AG09309 (cell line): ENCODE data around the gene LMAN1.

ENCODE experiments used
- DNase-seq: peaks from one replicate; pipeline ENCODE4 v3.0.0-alpha.2; 2010; ENCODE audit warnings: low read depth
- H3K4me3 ChIP-seq: 2 replicates; pipeline ENCODE4 v1.5.1; 2011; ENCODE audit warnings: mild to moderate bottlenecking, low read depth, low read length, moderate library complexity; ENCODE audit not compliant: control insufficient read depth
- CTCF ChIP-seq: IDR thresholded peaks from 2 replicates; pipeline ENCODE4 v1.5.1; 2011; ENCODE audit warnings: mild to moderate bottlenecking, low read depth, low read length, inconsistent platforms; ENCODE audit not compliant: insufficient read depth, control insufficient read depth; ENCODE audit errors: missing control alignments

LMAN1 gene

GRCh38 chr18:59328683-59329082 is 30.4 kb downstream of the LMAN1 start:
- H3K4me3 ChIP-seq: no peak overlapping the region
- TF ChIP-seq CTCF: no peak
- no peak for DNase-seq

- no peak overlapping the region for H3K4me3 ChIP-seq
- no peak for TF ChIP-seq CTCF
- DNase-seq: no peak
Observed at GRCh38 chr18:59325965-59326364, 33.1 kb downstream of the LMAN1 start.

- TF ChIP-seq CTCF: no peak
- H3K4me3 ChIP-seq: no peak overlapping the region
- DNase-seq: no peak
Observed at GRCh38 chr18:59324623-59324971, 34.5 kb downstream of the LMAN1 start.

- no peak overlapping the region for H3K4me3 ChIP-seq
- TF ChIP-seq CTCF: no peak
- peak; percentile 14 for DNase-seq
Observed at GRCh38 chr18:59323931-59324622, 35.0 kb downstream of the LMAN1 start.

GRCh38 chr18:59318460-59319050 is 40.5 kb downstream of the LMAN1 start, which contains the start of gene CPLX4:
TSS of gene CPLX4 (minus strand) at chr18:59318649. CDS start at chr18:59318462, 187 bp downstream.
- no peak for DNase-seq
- no peak within 1 kb of the TSS for H3K4me3 ChIP-seq

GRCh38 chr18:59311631-59312030 is 47.4 kb downstream of the LMAN1 start:
- TF ChIP-seq CTCF: no peak
- no peak for DNase-seq
- H3K4me3 ChIP-seq: no peak overlapping the region

More at GRCh38 chr18:59318460-59319050, 40.5 kb downstream of the LMAN1 start, which contains the start of gene CPLX4:
- TF ChIP-seq CTCF: no peak

- peak overlapping the region; percentile 34 for H3K4me3 ChIP-seq
- DNase-seq: no peak
- no peak for TF ChIP-seq CTCF
Observed at GRCh38 chr18:59308938-59309260, 50.2 kb downstream of the LMAN1 start.
